ENCODE data around the gene IL4. TPM values are rescaled to one million over a fixed set of nuclear protein-coding genes. Genes with fewer than 3 reads are reported as not detected.

The IL4 gene
- total RNA-seq, 6 experiments from 2014 or later: not detected

DNA sequence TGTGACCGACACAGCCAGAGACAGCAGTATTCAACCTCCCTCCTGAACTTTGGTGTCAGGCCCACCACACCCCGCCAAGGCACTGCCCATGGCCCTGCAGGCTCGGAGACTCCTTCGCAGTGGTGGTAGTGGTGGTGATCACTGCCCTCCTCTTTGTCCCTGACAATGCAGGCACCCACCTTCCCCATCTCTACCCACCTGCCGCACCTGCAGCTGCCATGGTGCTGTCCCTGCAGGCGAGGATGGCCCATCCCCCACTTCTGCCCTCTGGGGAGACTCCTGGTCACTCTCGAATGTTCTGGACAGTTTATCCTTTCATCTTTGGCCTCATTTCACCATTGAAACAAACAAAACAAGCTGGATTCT is 4.4 kb upstream of the IL4 start:
- TF ChIP-seq POLR2A (IDR thresholded peaks at IDR 0.05) (no peak), CTCF (IDR thresholded peaks at IDR 0.05) (no peak)
- DNase-seq: no peak
- ATAC-seq: no peak
- Histone ChIP-seq H3K27me3 (no peaks in the 10 kb centered on the region), H3K27ac (no peak overlapping the region), H3K4me1 (no peaks in the 10 kb centered on the region), H3K4me3 (no peak overlapping the region), H3K36me3 (no peaks in the 10 kb centered on the region), H3K9me3 (no peaks in the 10 kb centered on the region)
- no CpG with 5 or more reads among the region's 7 CpGs for WGBS (ENCODE audit: insufficient coverage, low coverage, low lambda C conversion rate, missing lambda C conversion rate)
- intact Hi-C loops (cut with DNase I): no loop called here

DNA sequence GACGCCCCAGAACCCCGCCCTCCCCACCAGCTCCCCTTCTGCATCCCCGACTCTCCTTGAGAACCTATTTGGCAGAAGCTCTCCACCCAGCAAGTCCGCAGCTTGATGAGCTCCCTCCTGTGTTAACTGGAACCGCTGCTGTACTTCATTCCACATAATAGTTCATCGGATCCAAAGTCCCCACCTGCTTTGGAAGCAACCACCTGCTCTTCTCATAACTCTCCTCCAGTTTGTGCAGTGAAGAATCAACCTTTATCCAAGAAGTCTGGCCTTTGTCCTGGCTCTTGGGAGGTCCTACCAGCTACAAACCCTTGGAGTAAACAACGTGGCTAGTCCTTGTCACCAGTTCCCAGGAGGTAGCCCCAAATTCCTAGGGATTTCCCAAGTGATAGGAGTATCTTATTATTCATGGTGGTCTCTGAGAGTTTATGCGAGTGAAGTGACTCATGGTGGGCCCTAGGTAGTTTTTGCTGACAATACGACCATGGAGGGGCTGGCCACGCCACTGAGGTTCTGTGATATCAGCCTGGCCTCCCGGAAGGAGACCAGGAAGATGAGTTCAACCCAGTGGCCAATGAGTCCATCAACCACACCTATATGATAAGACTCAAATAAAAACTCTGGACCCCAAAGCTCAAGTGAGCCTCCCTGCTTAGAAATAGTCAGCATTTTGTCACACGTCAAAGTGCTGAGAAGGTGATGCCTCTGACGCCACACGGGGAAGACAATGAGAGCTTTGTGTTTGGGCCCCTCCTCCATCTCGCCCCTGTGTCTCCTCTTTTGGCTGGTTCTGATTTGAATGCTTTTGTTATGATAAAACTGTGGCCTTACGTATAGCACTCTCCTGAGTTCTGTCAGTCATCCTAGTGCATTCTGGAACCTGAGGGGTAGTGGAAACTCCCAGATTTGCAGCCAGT is 3.6 kb upstream of the IL4 start:
- no peaks in the 10 kb centered on the region for H3K4me1 ChIP-seq
- H3K36me3 ChIP-seq: no peaks in the 10 kb centered on the region
- WGBS (ENCODE audit: insufficient coverage, low coverage, low lambda C conversion rate, missing lambda C conversion rate): 82% methylated on average over 11 of the region's 16 CpGs
- no peak for TF ChIP-seq POLR2A (IDR thresholded peaks at IDR 0.05)
- no peak for TF ChIP-seq CTCF (IDR thresholded peaks at IDR 0.05)
- H3K27me3 ChIP-seq: no peaks in the 10 kb centered on the region
- DNase-seq (no peak), ATAC-seq (no peak)
- no peak overlapping the region for H3K4me3 ChIP-seq
- H3K9me3 ChIP-seq: no peaks in the 10 kb centered on the region
- intact Hi-C loops (cut with DNase I): no loop called here
- H3K27ac ChIP-seq: no peak overlapping the region

DNA sequence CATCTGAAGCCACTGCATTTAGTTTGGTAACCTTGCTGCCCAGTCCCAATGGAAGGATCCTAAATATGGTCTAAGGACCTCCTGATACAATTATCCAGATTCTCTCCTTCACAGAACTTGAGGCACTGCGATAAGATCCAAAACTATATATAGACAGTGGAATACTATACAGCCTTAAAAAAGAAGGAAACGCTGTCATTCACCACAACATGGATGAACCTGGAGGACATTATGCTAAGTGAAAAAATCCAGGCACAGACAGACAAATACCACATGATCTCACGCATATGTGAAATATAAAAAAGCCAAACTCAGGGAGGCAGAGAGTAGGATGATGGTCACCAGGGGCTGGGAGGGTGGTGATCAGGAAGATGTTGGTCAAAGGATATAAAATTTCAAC is 2.8 kb upstream of the IL4 start:
- no peaks in the 10 kb centered on the region for H3K9me3 ChIP-seq
- no peak overlapping the region for H3K4me3 ChIP-seq
- H3K27ac ChIP-seq: no peak overlapping the region
- intact Hi-C loops (cut with DNase I): no loop called here
- WGBS (ENCODE audit: insufficient coverage, low coverage, low lambda C conversion rate, missing lambda C conversion rate): 97% methylated on average over 3 of the region's 3 CpGs
- H3K4me1 ChIP-seq: no peaks in the 10 kb centered on the region
- no peaks in the 10 kb centered on the region for H3K36me3 ChIP-seq
- TF ChIP-seq POLR2A (IDR thresholded peaks at IDR 0.05) (no peak), CTCF (IDR thresholded peaks at IDR 0.05) (no peak)
- ATAC-seq (no peak), DNase-seq (no peak)
- H3K27me3 ChIP-seq: no peaks in the 10 kb centered on the region

DNA sequence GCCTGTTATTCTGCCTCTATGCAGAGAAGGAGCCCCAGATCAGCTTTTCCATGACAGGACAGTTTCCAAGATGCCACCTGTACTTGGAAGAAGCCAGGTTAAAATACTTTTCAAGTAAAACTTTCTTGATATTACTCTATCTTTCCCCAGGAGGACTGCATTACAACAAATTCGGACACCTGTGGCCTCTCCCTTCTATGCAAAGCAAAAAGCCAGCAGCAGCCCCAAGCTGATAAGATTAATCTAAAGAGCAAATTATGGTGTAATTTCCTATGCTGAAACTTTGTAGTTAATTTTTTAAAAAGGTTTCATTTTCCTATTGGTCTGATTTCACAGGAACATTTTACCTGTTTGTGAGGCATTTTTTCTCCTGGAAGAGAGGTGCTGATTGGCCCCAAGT is 301 bp upstream of the IL4 start:
- DNase-seq (no peak), ATAC-seq (no peak)
- Histone ChIP-seq H3K27me3 (no peaks in the 10 kb centered on the region), H3K4me1 (no peaks in the 10 kb centered on the region), H3K9me3 (no peaks in the 10 kb centered on the region), H3K4me3 (no peak overlapping the region), H3K27ac (no peak overlapping the region), H3K36me3 (no peaks in the 10 kb centered on the region)
- WGBS (ENCODE audit: insufficient coverage, low coverage, low lambda C conversion rate, missing lambda C conversion rate): 71% methylated on average over 1 of the region's 1 CpG
- intact Hi-C loops (cut with DNase I): no loop called here
- TF ChIP-seq CTCF (IDR thresholded peaks at IDR 0.05) (no peak), POLR2A (IDR thresholded peaks at IDR 0.05) (no peak)

Measured in right lobe of liver (tissue), 6 donors.